ENCODE results near the gene NAALADL2.

NAALADL2 gene

DNA sequence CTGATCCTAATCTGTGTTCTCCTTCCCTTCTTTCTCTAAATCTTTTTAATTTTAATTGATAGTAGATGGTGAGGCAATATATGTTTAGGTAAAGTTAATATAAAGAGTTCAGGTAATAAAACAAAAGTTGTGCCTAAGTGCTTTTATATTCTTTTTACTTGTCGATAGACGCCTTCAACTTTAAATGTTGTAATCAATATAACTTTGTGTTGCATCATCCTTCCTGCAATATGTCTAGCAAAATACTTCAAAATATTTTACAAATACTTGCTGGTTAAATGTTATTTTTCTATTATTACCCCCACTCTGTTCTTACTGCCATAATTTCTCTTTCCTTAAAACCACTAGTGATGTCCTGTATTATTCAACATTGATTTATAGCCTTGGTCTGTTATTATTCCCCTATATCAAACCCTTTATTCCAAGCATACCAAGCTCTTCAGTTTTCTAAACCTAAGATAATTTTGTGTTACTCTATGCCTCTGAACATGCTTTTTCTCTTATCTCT lies 92.4 kb downstream of the NAALADL2 start:
- H3K79me2 ChIP-seq (ENCODE audit: control insufficient read depth, insufficient read depth, low read length): no peaks in the 10 kb centered on the region
- no CpG with 5 or more reads among the region's 2 CpGs for WGBS (ENCODE audit: extremely low coverage, insufficient coverage, low lambda C conversion rate)
- H2AK5ac ChIP-seq (ENCODE audit: low read length): no peak overlapping the region
- H2BK120ac ChIP-seq (ENCODE audit: low read depth, low read length): no peak overlapping the region
- H3K56ac ChIP-seq (ENCODE audit: low read length): no peak overlapping the region
- H3K4me3 ChIP-seq (ENCODE audit: low read length): no peak overlapping the region
- H3K36me3 ChIP-seq (ENCODE audit: control insufficient read depth, insufficient read depth, low read length): no peaks in the 10 kb centered on the region
- no peaks in the 10 kb centered on the region for H3K79me1 ChIP-seq (ENCODE audit: low read length)
- no peak overlapping the region for H2BK5ac ChIP-seq (ENCODE audit: low read length)
- no peak overlapping the region for H3K9ac ChIP-seq (ENCODE audit: low read length)
- no peaks in the 10 kb centered on the region for H3K4me1 ChIP-seq (ENCODE audit: control insufficient read depth, low read depth, low read length)
- H3K27me3 ChIP-seq (ENCODE audit: insufficient read depth, low read length, poor library complexity): no peaks in the 10 kb centered on the region
- H4K8ac ChIP-seq (ENCODE audit: low read depth, low read length): no peak overlapping the region
- H3K27ac ChIP-seq (ENCODE audit: low read depth, low read length): no peak overlapping the region
- DNase-seq: no peak
- no peak overlapping the region for H3K4me2 ChIP-seq (ENCODE audit: low read length)
- H4K5ac ChIP-seq (ENCODE audit: low read length): no peak overlapping the region
- H3K23ac ChIP-seq (ENCODE audit: low read length): no peak overlapping the region
- no peak overlapping the region for H3K4ac ChIP-seq (ENCODE audit: low read depth, low read length)
- no peak overlapping the region for H2BK15ac ChIP-seq (replicated peaks; ENCODE audit: low read depth)
- H3K18ac ChIP-seq (ENCODE audit: low read length): no peak overlapping the region

DNA sequence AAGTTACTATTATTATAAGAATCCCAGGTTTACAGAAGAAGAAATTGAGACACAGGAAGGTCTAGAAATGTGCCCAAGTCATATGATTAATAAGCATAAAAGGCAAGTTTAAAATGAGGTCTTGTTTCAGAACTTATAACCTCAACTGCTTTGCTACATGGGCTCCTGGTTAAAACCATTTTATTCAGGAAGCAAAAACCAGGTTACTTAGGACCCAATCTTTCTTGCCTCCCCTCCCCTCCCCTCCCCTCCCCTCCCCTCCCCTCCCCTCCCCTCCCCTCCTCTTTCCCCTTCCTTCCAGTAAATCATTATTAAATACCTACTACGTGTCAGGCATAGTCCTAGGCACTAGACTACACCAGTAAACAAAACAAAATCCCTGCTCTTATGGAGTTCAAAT lies 93.9 kb downstream of the NAALADL2 start:
- no peak overlapping the region for H3K4ac ChIP-seq (ENCODE audit: low read depth, low read length)
- no peak overlapping the region for H2AK5ac ChIP-seq (ENCODE audit: low read length)
- no peak overlapping the region for H3K4me2 ChIP-seq (ENCODE audit: low read length)
- no peaks in the 10 kb centered on the region for H3K36me3 ChIP-seq (ENCODE audit: control insufficient read depth, insufficient read depth, low read length)
- no peak for DNase-seq
- H4K5ac ChIP-seq (ENCODE audit: low read length): no peak overlapping the region
- no CpG with 5 or more reads among the region's 1 CpG for WGBS (ENCODE audit: extremely low coverage, insufficient coverage, low lambda C conversion rate)
- no peaks in the 10 kb centered on the region for H3K79me2 ChIP-seq (ENCODE audit: control insufficient read depth, insufficient read depth, low read length)
- no peak overlapping the region for H3K23ac ChIP-seq (ENCODE audit: low read length)
- H2BK5ac ChIP-seq (ENCODE audit: low read length): no peak overlapping the region
- no peak overlapping the region for H2BK120ac ChIP-seq (ENCODE audit: low read depth, low read length)
- H2BK15ac ChIP-seq (replicated peaks; ENCODE audit: low read depth): no peak overlapping the region
- no peak overlapping the region for H3K27ac ChIP-seq (ENCODE audit: low read depth, low read length)
- H3K9ac ChIP-seq (ENCODE audit: low read length): no peak overlapping the region
- H3K27me3 ChIP-seq (ENCODE audit: insufficient read depth, low read length, poor library complexity): no peaks in the 10 kb centered on the region
- H3K18ac ChIP-seq (ENCODE audit: low read length): no peak overlapping the region
- no peak overlapping the region for H3K4me3 ChIP-seq (ENCODE audit: low read length)
- H3K79me1 ChIP-seq (ENCODE audit: low read length): no peaks in the 10 kb centered on the region
- no peak overlapping the region for H3K56ac ChIP-seq (ENCODE audit: low read length)
- H4K8ac ChIP-seq (ENCODE audit: low read depth, low read length): no peak overlapping the region
- no peaks in the 10 kb centered on the region for H3K4me1 ChIP-seq (ENCODE audit: control insufficient read depth, low read depth, low read length)

DNA sequence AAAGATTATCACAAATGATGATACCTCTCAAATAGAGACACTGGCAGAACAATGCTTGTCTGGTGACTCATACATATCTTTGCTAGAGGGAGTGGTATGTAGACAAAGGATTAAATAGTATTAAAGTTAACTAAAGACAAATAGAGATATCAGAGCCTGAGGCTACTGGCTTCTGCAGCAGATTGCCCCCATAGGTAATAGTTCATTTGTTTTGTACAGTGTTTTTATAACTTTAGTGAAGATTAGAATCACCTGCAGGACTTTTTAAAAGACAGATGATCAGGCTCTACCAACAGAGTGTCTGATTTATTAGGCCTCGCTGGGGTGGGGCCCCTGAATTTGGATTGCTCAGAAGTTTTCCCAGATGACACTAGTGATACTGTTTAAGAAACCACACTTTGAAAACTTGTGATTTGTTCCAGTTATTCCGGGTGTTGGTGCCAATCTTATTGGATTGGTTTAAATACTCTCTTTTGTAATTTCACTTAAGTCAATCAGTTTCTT lies 96.4 kb downstream of the NAALADL2 start:
- no peak overlapping the region for H4K8ac ChIP-seq (ENCODE audit: low read depth, low read length)
- H3K4ac ChIP-seq (ENCODE audit: low read depth, low read length): no peak overlapping the region
- H3K23ac ChIP-seq (ENCODE audit: low read length): no peak overlapping the region
- no peak overlapping the region for H3K56ac ChIP-seq (ENCODE audit: low read length)
- H2BK5ac ChIP-seq (ENCODE audit: low read length): no peak overlapping the region
- H3K4me1 ChIP-seq (ENCODE audit: control insufficient read depth, low read depth, low read length): no peaks in the 10 kb centered on the region
- H2BK120ac ChIP-seq (ENCODE audit: low read depth, low read length): no peak overlapping the region
- WGBS (ENCODE audit: extremely low coverage, insufficient coverage, low lambda C conversion rate): no CpG with 5 or more reads among the region's 2 CpGs
- H4K5ac ChIP-seq (ENCODE audit: low read length): no peak overlapping the region
- H3K9ac ChIP-seq (ENCODE audit: low read length): no peak overlapping the region
- H3K18ac ChIP-seq (ENCODE audit: low read length): no peak overlapping the region
- no peak overlapping the region for H3K4me2 ChIP-seq (ENCODE audit: low read length)
- H3K79me1 ChIP-seq (ENCODE audit: low read length): no peaks in the 10 kb centered on the region
- no peak overlapping the region for H3K4me3 ChIP-seq (ENCODE audit: low read length)
- H3K27me3 ChIP-seq (ENCODE audit: insufficient read depth, low read length, poor library complexity): no peaks in the 10 kb centered on the region
- H3K27ac ChIP-seq (ENCODE audit: low read depth, low read length): no peak overlapping the region
- no peak overlapping the region for H2BK15ac ChIP-seq (replicated peaks; ENCODE audit: low read depth)
- peak; percentile 72 for DNase-seq
- H2AK5ac ChIP-seq (ENCODE audit: low read length): no peak overlapping the region
- no peaks in the 10 kb centered on the region for H3K36me3 ChIP-seq (ENCODE audit: control insufficient read depth, insufficient read depth, low read length)
- H3K79me2 ChIP-seq (ENCODE audit: control insufficient read depth, insufficient read depth, low read length): no peaks in the 10 kb centered on the region

DNA sequence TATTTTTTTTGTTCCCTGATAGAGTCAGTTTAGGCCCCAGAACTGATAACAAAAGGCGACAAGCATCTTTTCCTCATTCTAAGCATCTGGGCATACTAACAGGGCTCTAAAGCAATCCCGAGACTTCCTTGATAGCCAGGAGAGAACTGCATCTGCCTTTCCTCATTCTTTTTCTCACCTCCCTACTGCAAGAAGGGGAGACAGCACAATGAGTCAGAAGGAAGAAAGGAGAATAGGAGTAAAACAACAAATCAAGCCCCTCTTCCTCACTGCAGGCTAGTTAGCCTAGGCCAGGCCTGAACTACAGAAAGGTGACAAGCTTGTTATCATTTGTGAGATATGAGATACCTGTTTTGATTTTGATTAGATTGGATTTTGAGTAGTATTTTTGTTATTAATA lies 97.9 kb downstream of the NAALADL2 start:
- H3K9ac ChIP-seq (ENCODE audit: low read length): no peak overlapping the region
- H3K4me3 ChIP-seq (ENCODE audit: low read length): no peak overlapping the region
- H4K8ac ChIP-seq (ENCODE audit: low read depth, low read length): no peak overlapping the region
- H3K27me3 ChIP-seq (ENCODE audit: insufficient read depth, low read length, poor library complexity): no peaks in the 10 kb centered on the region
- no peak overlapping the region for H2BK5ac ChIP-seq (ENCODE audit: low read length)
- no peak overlapping the region for H2BK120ac ChIP-seq (ENCODE audit: low read depth, low read length)
- no peak overlapping the region for H2AK5ac ChIP-seq (ENCODE audit: low read length)
- H3K23ac ChIP-seq (ENCODE audit: low read length): no peak overlapping the region
- H3K56ac ChIP-seq (ENCODE audit: low read length): no peak overlapping the region
- H3K27ac ChIP-seq (ENCODE audit: low read depth, low read length): no peak overlapping the region
- DNase-seq: peak; percentile 70
- no peaks in the 10 kb centered on the region for H3K79me2 ChIP-seq (ENCODE audit: control insufficient read depth, insufficient read depth, low read length)
- H3K4me2 ChIP-seq (ENCODE audit: low read length): no peak overlapping the region
- no peak overlapping the region for H3K4ac ChIP-seq (ENCODE audit: low read depth, low read length)
- H3K18ac ChIP-seq (ENCODE audit: low read length): no peak overlapping the region
- no peak overlapping the region for H4K5ac ChIP-seq (ENCODE audit: low read length)
- no peaks in the 10 kb centered on the region for H3K79me1 ChIP-seq (ENCODE audit: low read length)
- no peaks in the 10 kb centered on the region for H3K4me1 ChIP-seq (ENCODE audit: control insufficient read depth, low read depth, low read length)
- no CpG with 5 or more reads among the region's 2 CpGs for WGBS (ENCODE audit: extremely low coverage, insufficient coverage, low lambda C conversion rate)
- H2BK15ac ChIP-seq (replicated peaks; ENCODE audit: low read depth): no peak overlapping the region
- no peaks in the 10 kb centered on the region for H3K36me3 ChIP-seq (ENCODE audit: control insufficient read depth, insufficient read depth, low read length)

DNA sequence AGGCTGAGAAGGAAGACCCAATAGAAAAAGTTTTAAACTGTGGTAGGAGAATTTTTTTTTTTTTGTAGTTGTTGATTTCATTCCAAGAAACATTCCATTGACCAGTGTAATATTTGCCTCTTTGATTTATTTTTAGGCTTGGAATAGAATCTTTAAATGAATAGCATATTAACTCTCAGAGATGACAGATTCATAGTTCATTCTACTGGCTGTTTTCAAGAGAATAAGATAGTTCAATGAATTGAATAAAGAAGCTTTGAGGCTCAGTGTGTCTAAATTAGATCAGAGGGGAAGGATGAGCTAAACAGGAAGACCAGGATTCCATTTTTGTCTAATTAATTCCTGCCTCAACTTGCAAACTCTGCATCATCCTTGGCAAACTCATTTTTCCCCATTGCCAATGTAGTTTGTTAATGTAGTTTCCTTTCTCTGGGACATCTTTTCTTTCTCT lies 98.4 kb downstream of the NAALADL2 start:
- Histone ChIP-seq H3K4me3 (ENCODE audit: low read length) (no peak overlapping the region), H2BK15ac (replicated peaks; ENCODE audit: low read depth) (no peak overlapping the region), H3K4ac (ENCODE audit: low read depth, low read length) (no peak overlapping the region), H3K9ac (ENCODE audit: low read length) (no peak overlapping the region), H2BK5ac (ENCODE audit: low read length) (no peak overlapping the region), H2AK5ac (ENCODE audit: low read length) (no peak overlapping the region), H3K27ac (ENCODE audit: low read depth, low read length) (no peak overlapping the region), H3K18ac (ENCODE audit: low read length) (no peak overlapping the region), H3K27me3 (ENCODE audit: insufficient read depth, low read length, poor library complexity) (no peaks in the 10 kb centered on the region), H3K56ac (ENCODE audit: low read length) (no peak overlapping the region), H2BK120ac (ENCODE audit: low read depth, low read length) (no peak overlapping the region), H3K4me2 (ENCODE audit: low read length) (no peak overlapping the region), H3K79me2 (ENCODE audit: control insufficient read depth, insufficient read depth, low read length) (no peaks in the 10 kb centered on the region), H4K5ac (ENCODE audit: low read length) (no peak overlapping the region), H4K8ac (ENCODE audit: low read depth, low read length) (no peak overlapping the region), H3K79me1 (ENCODE audit: low read length) (no peaks in the 10 kb centered on the region), H3K23ac (ENCODE audit: low read length) (no peak overlapping the region), H3K36me3 (ENCODE audit: control insufficient read depth, insufficient read depth, low read length) (no peaks in the 10 kb centered on the region), H3K4me1 (ENCODE audit: control insufficient read depth, low read depth, low read length) (no peaks in the 10 kb centered on the region)
- no peak for DNase-seq

GRCh38 chr3:174958671-174959328 lies 99.7 kb downstream of the NAALADL2 start:
- Histone ChIP-seq H2BK120ac (ENCODE audit: low read depth, low read length) (no peak overlapping the region), H4K8ac (ENCODE audit: low read depth, low read length) (no peak overlapping the region), H3K36me3 (ENCODE audit: control insufficient read depth, insufficient read depth, low read length) (no peaks in the 10 kb centered on the region), H3K4ac (ENCODE audit: low read depth, low read length) (no peak overlapping the region), H3K23ac (ENCODE audit: low read length) (no peak overlapping the region), H3K27ac (ENCODE audit: low read depth, low read length) (no peak overlapping the region), H4K5ac (ENCODE audit: low read length) (no peak overlapping the region), H3K27me3 (ENCODE audit: insufficient read depth, low read length, poor library complexity) (no peaks in the 10 kb centered on the region), H3K4me1 (ENCODE audit: control insufficient read depth, low read depth, low read length) (no peaks in the 10 kb centered on the region), H3K79me1 (ENCODE audit: low read length) (no peaks in the 10 kb centered on the region), H2AK5ac (ENCODE audit: low read length) (no peak overlapping the region), H3K9ac (ENCODE audit: low read length) (no peak overlapping the region), H2BK5ac (ENCODE audit: low read length) (no peak overlapping the region), H2BK15ac (replicated peaks; ENCODE audit: low read depth) (no peak overlapping the region), H3K4me2 (ENCODE audit: low read length) (no peak overlapping the region), H3K56ac (ENCODE audit: low read length) (no peak overlapping the region), H3K79me2 (ENCODE audit: control insufficient read depth, insufficient read depth, low read length) (no peaks in the 10 kb centered on the region), H3K18ac (ENCODE audit: low read length) (no peak overlapping the region), H3K4me3 (ENCODE audit: low read length) (no peak overlapping the region)
- WGBS (ENCODE audit: extremely low coverage, insufficient coverage, low lambda C conversion rate): no CpG with 5 or more reads among the region's 5 CpGs
- no peak for DNase-seq

Measured in mesendoderm (in vitro differentiated cells).